HFFc6 (cell line): ENCODE results near the gene DEFB114. TPM values are rescaled to one million over a fixed set of nuclear protein-coding genes. Genes with fewer than 3 reads are reported as not detected.

Experiments used
- DNase-seq: peaks from one replicate; pipeline ENCODE4 v3.0.0-alpha.2; 2018
- H3K27ac Mint-ChIP-seq: 2 replicates; pipeline ENCODE4 v1.8.0; 2020; ENCODE audit warnings: mild to moderate bottlenecking, mixed read lengths
- H3K27me3 Mint-ChIP-seq: 2 replicates; pipeline ENCODE4 v1.8.0; 2021; ENCODE audit warnings: mild to moderate bottlenecking, moderate library complexity, mixed read lengths; ENCODE audit not compliant: insufficient read depth
- H3K36me3 Mint-ChIP-seq: 2 replicates; pipeline ENCODE4 v1.8.0; 2021; ENCODE audit warnings: low read depth, mixed read lengths
- H3K4me1 Mint-ChIP-seq: 2 replicates; pipeline ENCODE4 v1.8.0; 2020; ENCODE audit warnings: low read depth, mixed read lengths
- H3K4me3 Mint-ChIP-seq: 2 replicates; pipeline ENCODE4 v1.8.0; 2020; ENCODE audit warnings: mild to moderate bottlenecking, moderate library complexity, mixed read lengths
- H3K9me3 Mint-ChIP-seq: 2 replicates; pipeline ENCODE4 v1.8.0; 2020; ENCODE audit warnings: mild to moderate bottlenecking, mixed read lengths
- CTCF ChIP-seq: fragments of 200-600 bp; sonication (generic); IDR thresholded peaks from 2 replicates; pipeline ENCODE4 v1.5.0; 2021; ENCODE audit warnings: antibody characterized with exemption, mild to moderate bottlenecking
- long read RNA-seq: library from polyadenylated mRNA; unstranded; transcript quantifications from one replicate; pipeline ENCODE4 v2.0.0, GENCODE V29; 2019
- total RNA-seq, 6 experiments: library from RNA; stranded (reverse); fragmentation: NEBNext Ultra II Directional; extraction: Animal tissue kit (Norgen Biotek cat#: 25700); gene quantifications; 2 replicates in 1 of 6; 3 replicates in 5 of 6; pipeline ENCODE4 v1.2.3, GENCODE V29; 2021

DEFB114 gene
- total RNA-seq, result not detected
- long read RNA-seq, result 0 reads

GRCh38 chr6:49964064-49964463, at the start of gene DEFB114:
DEFB114 (minus strand) TSS chr6:49964164; CDS start chr6:49964105, 59 bp downstream.
- H3K36me3 Mint-ChIP-seq, result no peaks in the 10 kb centered on the region
- DNase-seq, result no peak
- H3K9me3 Mint-ChIP-seq, result peaks cover 16% of the 10 kb centered on the region
- no peaks in the 10 kb centered on the region for H3K27me3 Mint-ChIP-seq
- H3K4me3 Mint-ChIP-seq, result no peak within 1 kb of the TSS
- H3K27ac Mint-ChIP-seq, result no peak within 1 kb of the TSS
- no peak for TF ChIP-seq CTCF
- H3K4me1 Mint-ChIP-seq, result no peaks in the 10 kb centered on the region

DNA sequence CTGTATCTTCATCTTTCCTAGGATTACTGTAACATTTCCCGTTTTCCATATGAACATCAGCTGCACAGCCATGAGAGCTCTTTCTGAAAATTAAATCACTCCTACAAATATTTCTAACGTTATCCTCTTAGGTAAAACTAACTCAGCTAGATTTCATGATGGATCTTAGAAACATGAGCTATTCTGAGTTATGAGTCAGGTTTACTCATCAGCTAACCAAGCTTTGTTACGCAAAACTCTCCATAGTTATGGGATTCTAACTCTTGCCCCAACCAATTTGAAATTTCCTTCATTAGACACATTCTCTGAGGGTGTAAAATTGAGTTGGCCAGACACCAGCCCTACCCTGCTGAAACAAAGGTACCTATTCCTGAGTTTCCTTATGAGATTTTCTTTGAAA, 43.9 kb upstream of the DEFB114 start:
- no peak for TF ChIP-seq CTCF
- H3K27ac Mint-ChIP-seq, result no peak overlapping the region
- H3K4me1 Mint-ChIP-seq, result no peaks in the 10 kb centered on the region
- H3K9me3 Mint-ChIP-seq, result peaks cover 19% of the 10 kb centered on the region
- no peaks in the 10 kb centered on the region for H3K36me3 Mint-ChIP-seq
- H3K4me3 Mint-ChIP-seq, result no peak overlapping the region
- no peak for DNase-seq
- H3K27me3 Mint-ChIP-seq, result no peaks in the 10 kb centered on the region

- H3K4me1 Mint-ChIP-seq, result no peaks in the 10 kb centered on the region
- DNase-seq, result no peak
- H3K36me3 Mint-ChIP-seq, result no peaks in the 10 kb centered on the region
- no peaks in the 10 kb centered on the region for H3K27me3 Mint-ChIP-seq
- peaks cover 21% of the 10 kb centered on the region for H3K9me3 Mint-ChIP-seq
- H3K4me3 Mint-ChIP-seq, result no peak overlapping the region
- no peak overlapping the region for H3K27ac Mint-ChIP-seq
- TF ChIP-seq CTCF, result no peak
These were observed 39.2 kb upstream of the DEFB114 start for GRCh38 chr6:50003139-50003538.

- DNase-seq, result no peak
- TF ChIP-seq CTCF, result no peak
- H3K4me3 Mint-ChIP-seq, result no peak overlapping the region
- no peaks in the 10 kb centered on the region for H3K27me3 Mint-ChIP-seq
- peaks cover 22% of the 10 kb centered on the region for H3K9me3 Mint-ChIP-seq
- no peaks in the 10 kb centered on the region for H3K4me1 Mint-ChIP-seq
- H3K27ac Mint-ChIP-seq, result no peak overlapping the region
- no peaks in the 10 kb centered on the region for H3K36me3 Mint-ChIP-seq
These were observed 31.3 kb upstream of the DEFB114 start for GRCh38 chr6:49995278-49995677.

GRCh38 chr6:49988900-49989299, 24.9 kb upstream of the DEFB114 start:
- no peak for TF ChIP-seq CTCF
- H3K4me1 Mint-ChIP-seq, result no peaks in the 10 kb centered on the region
- peaks cover 28% of the 10 kb centered on the region for H3K9me3 Mint-ChIP-seq
- no peaks in the 10 kb centered on the region for H3K36me3 Mint-ChIP-seq
- no peak for DNase-seq
- no peaks in the 10 kb centered on the region for H3K27me3 Mint-ChIP-seq
- H3K27ac Mint-ChIP-seq, result no peak overlapping the region
- no peak overlapping the region for H3K4me3 Mint-ChIP-seq

DNA sequence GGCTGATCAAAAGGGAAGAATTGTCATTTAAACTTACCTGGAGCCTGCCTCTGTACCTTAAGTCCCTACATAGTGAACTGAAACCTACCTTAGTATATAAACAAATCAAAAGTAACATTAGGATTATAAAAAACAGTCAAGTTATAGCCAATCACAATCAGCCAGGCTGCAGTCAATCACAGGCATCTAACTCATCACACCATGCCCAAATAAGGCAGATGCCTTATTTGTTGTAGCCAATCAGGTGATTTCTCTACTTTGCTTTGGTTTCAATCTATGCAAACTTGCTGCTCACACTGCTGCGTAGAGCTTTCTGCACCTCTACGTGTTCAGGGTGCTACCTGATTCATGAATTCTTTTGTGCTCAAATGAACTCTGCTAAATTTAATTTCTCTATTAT, 23.8 kb upstream of the DEFB114 start:
- Mint-ChIP-seq H3K4me1 (no peaks in the 10 kb centered on the region), H3K36me3 (no peaks in the 10 kb centered on the region), H3K4me3 (no peak overlapping the region), H3K27me3 (no peaks in the 10 kb centered on the region), H3K27ac (no peak overlapping the region), H3K9me3 (peaks cover 28% of the 10 kb centered on the region)
- TF ChIP-seq CTCF, result no peak
- no peak for DNase-seq
